Naive thymus-derived CD4-positive, alpha-beta T cell (primary cell): Measurements from ENCODE around the gene CTDSP1. TPM values are rescaled to one million over a fixed set of nuclear protein-coding genes. Genes with fewer than 3 reads are reported as not detected.
A peak's percentile ranks its signal among the peaks of the same experiment; 100 is the strongest.

Experiments
- ATAC-seq: fragments of 150-1000 bp; cut with Tn5 transposase; 2 replicates; pipeline ENCODE4 v1.10.0; 2021; ENCODE audit warnings: mild to moderate bottlenecking, moderate library complexity
- CTCF ChIA-PET: fragments of 350-600 bp; sonication (Branson Sonifier 250); formaldehyde crosslinking; loops from one replicate; lab custom pipeline; 2021; ENCODE audit warnings: antibody characterized with exemption; lab: Charles Lee
- POLR2A ChIA-PET: fragments of 350-600 bp; sonication (Branson Sonifier 250); formaldehyde crosslinking; loops from one replicate; lab custom pipeline; 2021; ENCODE audit warnings: antibody characterized with exemption, inconsistent platforms; lab: Charles Lee
- DNase-seq, 9 donors: peaks; one replicate each; pipeline versions ENCODE4 v3.0.0 to v3.0.0-alpha.2; 2020 to 2022; ENCODE audit warnings: mixed read lengths in 1 of 9
- H3K27ac ChIP-seq: one replicate; pipeline ENCODE4 v1.7.0; 2013; ENCODE audit warnings: mild to moderate bottlenecking, low read depth, low read length, moderate library complexity
- H3K27me3 ChIP-seq, 2 donors: one replicate each; pipeline ENCODE4 v1.7.0; 2013; ENCODE audit warnings: low read length in 2 of 2, mild to moderate bottlenecking in 2 of 2, moderate library complexity in 2 of 2; ENCODE audit not compliant: control insufficient read depth in 2 of 2, insufficient read depth in 2 of 2
- H3K36me3 ChIP-seq, 3 experiments: 1 replicate in 2 of 3; 2 replicates in 1 of 3; pipeline ENCODE4 v1.7.0; 2013; ENCODE audit warnings: low read length in 3 of 3, mild to moderate bottlenecking in 3 of 3, moderate library complexity in 1 of 3; ENCODE audit not compliant: insufficient read depth in 3 of 3, control insufficient read depth in 2 of 3
- H3K4me1 ChIP-seq, 2 donors: one replicate each; pipeline ENCODE4 v1.7.0; 2013; ENCODE audit warnings: low read length in 2 of 2, mild to moderate bottlenecking in 2 of 2, moderate library complexity in 1 of 2; ENCODE audit not compliant: control insufficient read depth in 2 of 2, insufficient read depth in 2 of 2
- H3K4me3 ChIP-seq: 2 replicates; pipeline ENCODE4 v1.7.0; 2013; ENCODE audit warnings: mild to moderate bottlenecking, low read length
- H3K9me3 ChIP-seq, 3 experiments: 1 replicate in 2 of 3; 2 replicates in 1 of 3; pipeline ENCODE4 v1.7.0; 2013; ENCODE audit warnings: low read length in 3 of 3; ENCODE audit not compliant: control insufficient read depth in 2 of 3
- H3K27ac Mint-ChIP-seq, 9 donors: one replicate each; pipeline ENCODE4 v1.8.0; 2020 to 2022; ENCODE audit warnings: mixed read lengths in 9 of 9, mild to moderate bottlenecking in 8 of 9, moderate library complexity in 5 of 9, inconsistent platforms in 2 of 9
- H3K27me3 Mint-ChIP-seq, 5 donors: one replicate each; pipeline ENCODE4 v1.8.0; 2021 to 2022; ENCODE audit warnings: mixed read lengths in 5 of 5, mild to moderate bottlenecking in 1 of 5
- H3K36me3 Mint-ChIP-seq, 5 donors: one replicate each; pipeline ENCODE4 v1.8.0; 2020 to 2022; ENCODE audit warnings: mixed read lengths in 5 of 5, mild to moderate bottlenecking in 3 of 5, inconsistent platforms in 1 of 5
- H3K4me1 Mint-ChIP-seq, 7 donors: one replicate each; pipeline ENCODE4 v1.8.0; 2020 to 2022; ENCODE audit warnings: mixed read lengths in 7 of 7, mild to moderate bottlenecking in 3 of 7, inconsistent platforms in 1 of 7
- H3K4me3 Mint-ChIP-seq, 10 donors: one replicate each; pipeline ENCODE4 v1.8.0; 2020 to 2022; ENCODE audit warnings: mild to moderate bottlenecking in 10 of 10, mixed read lengths in 10 of 10, moderate library complexity in 6 of 10, inconsistent platforms in 2 of 10
- H3K9me3 Mint-ChIP-seq, 11 donors: one replicate each; pipeline ENCODE4 v1.8.0; 2020 to 2022; ENCODE audit warnings: mixed read lengths in 11 of 11, mild to moderate bottlenecking in 4 of 11, inconsistent platforms in 1 of 11, moderate library complexity in 1 of 11
- intact Hi-C, 2 donors: fragments of 100-400 bp; cut with micrococcal nuclease; formaldehyde crosslinking; loops; one replicate each; pipeline ENCODE4 v1.15.1; 2023
- polyA plus RNA-seq, 2 donors: library from polyadenylated mRNA; unstranded; fragments of 300-500 nt; fragmentation: Illumina TruSeq; gene quantifications; one replicate each; pipeline ENCODE4 v1.2.3, GENCODE V29; 2021
- total RNA-seq, 6 experiments: library from RNA in 5 of 6; stranded (reverse) in 5 of 6; gene quantifications; 1 replicate in 5 of 6; 2 replicates in 1 of 6; pipeline ENCODE4 v1.2.3 and lab custom pipeline; 2021 to 2026

The CTDSP1 gene
- total and polyA plus RNA-seq, 7 experiments from 2014 or later: 22.5 to 219 (median 148) TPM

- Histone ChIP-seq H3K27ac (no peak overlapping the region), H3K4me1 (no peaks in the 10 kb centered on the region), H3K4me3 (no peak overlapping the region), H3K27me3 (no peaks in the 10 kb centered on the region), H3K9me3 (no peaks in the 10 kb centered on the region), H3K36me3 (no peaks in the 10 kb centered on the region)
- POLR2A ChIA-PET: no interaction called here
- Mint-ChIP-seq H3K9me3 (no peaks in the 10 kb centered on the region), H3K27me3 (peaks cover 0 to 2% (median 0%) of the 10 kb centered on the region in 5 donors), H3K4me1 (peaks cover 0 to 5% (median 0%) of the 10 kb centered on the region in 7 donors), H3K36me3 (no peaks in the 10 kb centered on the region), H3K27ac (peak overlapping the region in 1 of 9 donors; percentile 51), H3K4me3 (no peak overlapping the region)
- DNase-seq: no peak
- no peak for ATAC-seq
- intact Hi-C loops: no loop called here
- CTCF ChIA-PET: no interaction called here
These were observed 35.6 kb downstream of the CTDSP1 start for GRCh38 chr2:218435003-218435982.

- no peaks in the 10 kb centered on the region for H3K27me3 Mint-ChIP-seq
- H3K4me3 Mint-ChIP-seq: no peak overlapping the region
These were observed 37.3 kb downstream of the CTDSP1 start for GRCh38 chr2:218436992-218437391.

GRCh38 chr2:218437969-218438368, 38.3 kb downstream of the CTDSP1 start:
- POLR2A ChIA-PET: no interaction called here
- DNase-seq: no peak
- ATAC-seq: no peak
- H3K9me3 Mint-ChIP-seq: no peaks in the 10 kb centered on the region
- H3K4me3 Mint-ChIP-seq: no peak overlapping the region
- Histone ChIP-seq H3K27ac (no peak overlapping the region), H3K27me3 (no peaks in the 10 kb centered on the region), H3K9me3 (no peaks in the 10 kb centered on the region), H3K4me3 (no peak overlapping the region), H3K4me1 (no peaks in the 10 kb centered on the region), H3K36me3 (no peaks in the 10 kb centered on the region)
- intact Hi-C loops: no loop called here
- no peaks in the 10 kb centered on the region for H3K36me3 Mint-ChIP-seq
- H3K27me3 Mint-ChIP-seq: no peaks in the 10 kb centered on the region
- CTCF ChIA-PET: no interaction called here
- peaks cover 0 to 5% (median 0%) of the 10 kb centered on the region in 7 donors for H3K4me1 Mint-ChIP-seq
- peak overlapping the region in 2 of 9 donors; percentile 6 to 66 for H3K27ac Mint-ChIP-seq

More at GRCh38 chr2:218436992-218437391, 37.3 kb downstream of the CTDSP1 start:
- no peaks in the 10 kb centered on the region for H3K36me3 Mint-ChIP-seq
- no peak overlapping the region for H3K27ac ChIP-seq
- peaks cover 0 to 5% (median 0%) of the 10 kb centered on the region in 7 donors for H3K4me1 Mint-ChIP-seq
- DNase-seq: no peak
- POLR2A ChIA-PET: no interaction called here
- no peaks in the 10 kb centered on the region for H3K9me3 ChIP-seq
- no peaks in the 10 kb centered on the region for H3K36me3 ChIP-seq
- H3K27ac Mint-ChIP-seq: peak overlapping the region in 1 of 9 donors; percentile 44
- CTCF ChIA-PET: interaction anchor here (0.6 kb wide), 1 partner anchor 27 kb away, joined by 5 read pairs; no protein-coding TSS in a partner anchor
- H3K27me3 ChIP-seq: no peaks in the 10 kb centered on the region
- no peak for ATAC-seq
- H3K4me1 ChIP-seq: no peaks in the 10 kb centered on the region
- intact Hi-C loops: no loop called here
- H3K9me3 Mint-ChIP-seq: no peaks in the 10 kb centered on the region
- H3K4me3 ChIP-seq: no peak overlapping the region

- Mint-ChIP-seq H3K4me1 (peaks cover 0 to 5% (median 0%) of the 10 kb centered on the region in 7 donors), H3K4me3 (no peak overlapping the region), H3K27me3 (no peaks in the 10 kb centered on the region), H3K27ac (peak overlapping the region in 1 of 9 donors; percentile 6), H3K9me3 (no peaks in the 10 kb centered on the region), H3K36me3 (no peaks in the 10 kb centered on the region)
- H3K9me3 ChIP-seq: no peaks in the 10 kb centered on the region
- DNase-seq (peak in 1 of 9 donors; percentile 16), ATAC-seq (no peak)
- no peak overlapping the region for H3K27ac ChIP-seq
- H3K36me3 ChIP-seq: no peaks in the 10 kb centered on the region
- H3K4me3 ChIP-seq: no peak overlapping the region
- no peaks in the 10 kb centered on the region for H3K27me3 ChIP-seq
- intact Hi-C loops: no loop called here
- POLR2A ChIA-PET: no interaction called here
- no peaks in the 10 kb centered on the region for H3K4me1 ChIP-seq
- CTCF ChIA-PET: no interaction called here
These were observed 38.9 kb downstream of the CTDSP1 start for GRCh38 chr2:218438596-218438995.

GRCh38 chr2:218444692-218445357, 45.2 kb downstream of the CTDSP1 start:
- Mint-ChIP-seq H3K36me3 (peaks cover 0 to 20% (median 11%) of the 10 kb centered on the region in 5 donors), H3K4me1 (peaks cover 0 to 8% (median 0%) of the 10 kb centered on the region in 7 donors), H3K4me3 (no peak overlapping the region), H3K27me3 (no peaks in the 10 kb centered on the region), H3K27ac (peak overlapping the region in 2 of 9 donors; percentile 22 to 74), H3K9me3 (no peaks in the 10 kb centered on the region)
- H3K36me3 ChIP-seq: peaks cover 0 to 6% (median 0%) of the 10 kb centered on the region in 3 experiments
- POLR2A ChIA-PET: interaction anchor here (0.6 kb wide), 1 partner anchor 200 kb away, joined by 3 read pairs; no protein-coding TSS in a partner anchor
- intact Hi-C loops: no loop called here
- CTCF ChIA-PET: no interaction called here
- no peaks in the 10 kb centered on the region for H3K4me1 ChIP-seq
- DNase-seq (peak in 1 of 9 donors; percentile 9), ATAC-seq (no peak)
- H3K27ac ChIP-seq: no peak overlapping the region
- H3K9me3 ChIP-seq: no peaks in the 10 kb centered on the region
- H3K27me3 ChIP-seq: no peaks in the 10 kb centered on the region
- H3K4me3 ChIP-seq: no peak overlapping the region

DNA sequence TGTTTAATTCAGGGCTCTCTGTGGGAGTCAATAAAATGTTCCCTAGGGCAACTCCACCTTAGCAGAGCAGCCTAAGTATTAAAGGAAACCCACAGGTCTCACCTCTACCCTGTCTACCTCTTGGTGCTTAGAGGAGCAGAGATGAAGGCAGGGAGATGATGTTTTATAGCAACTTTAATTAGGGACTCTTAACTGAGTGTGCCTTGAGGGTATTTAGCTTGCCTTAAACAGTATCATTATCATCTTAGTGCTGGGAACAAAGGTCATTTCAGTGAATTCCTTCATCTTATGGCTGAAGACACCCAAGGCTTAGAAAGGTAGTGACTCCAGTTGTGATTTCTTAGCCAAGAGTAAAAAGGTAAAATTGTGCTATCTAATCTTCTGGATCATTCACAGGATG, 45.9 kb downstream of the CTDSP1 start:
- Histone ChIP-seq H3K36me3 (peaks cover 0 to 6% (median 0%) of the 10 kb centered on the region in 3 experiments), H3K4me3 (no peak overlapping the region), H3K27me3 (no peaks in the 10 kb centered on the region), H3K27ac (no peak overlapping the region), H3K9me3 (no peaks in the 10 kb centered on the region), H3K4me1 (no peaks in the 10 kb centered on the region)
- CTCF ChIA-PET: no interaction called here
- H3K4me3 Mint-ChIP-seq: no peak overlapping the region
- DNase-seq (no peak), ATAC-seq (no peak)
- H3K9me3 Mint-ChIP-seq: no peaks in the 10 kb centered on the region
- intact Hi-C loops: no loop called here
- H3K4me1 Mint-ChIP-seq: peaks cover 0 to 12% (median 0%) of the 10 kb centered on the region in 7 donors
- no peak overlapping the region for H3K27ac Mint-ChIP-seq
- peaks cover 0 to 26% (median 11%) of the 10 kb centered on the region in 5 donors for H3K36me3 Mint-ChIP-seq
- POLR2A ChIA-PET: interaction anchor here (0.6 kb wide), 2 partner anchors 201 to 455 kb away, joined by 3 read pairs; no protein-coding TSS in a partner anchor
- H3K27me3 Mint-ChIP-seq: no peaks in the 10 kb centered on the region
